Liver (tissue), 9 donors: ENCODE measurements around the gene PRKCSH. TPM values are rescaled to one million over a fixed set of nuclear protein-coding genes. Genes with fewer than 3 reads are reported as not detected.

Experiments
- DNase-seq: peaks from one replicate; pipeline ENCODE4 v3.0.0-alpha.2; 2017; ENCODE audit warnings: low spot score
- H3K27ac ChIP-seq, 2 donors: one replicate each; pipeline ENCODE4 v1.7.0; 2013; ENCODE audit warnings: inconsistent platforms in 2 of 2, low read length in 2 of 2, control low read depth in 1 of 2, low read depth in 1 of 2, mild to moderate bottlenecking in 1 of 2
- H3K27me3 ChIP-seq, 4 donors: one replicate each; pipeline versions ENCODE4 v1.6.1 to v1.7.0; 2013; ENCODE audit warnings: low read length in 3 of 4, inconsistent platforms in 1 of 4, mild to moderate bottlenecking in 1 of 4, moderate library complexity in 1 of 4; ENCODE audit not compliant: control insufficient read depth in 4 of 4, insufficient read depth in 4 of 4
- H3K36me3 ChIP-seq, 4 donors: one replicate each; pipeline versions ENCODE4 v1.6.1 to v1.7.0; 2013; ENCODE audit warnings: low read length in 3 of 4, mild to moderate bottlenecking in 3 of 4, low read depth in 1 of 4, moderate library complexity in 1 of 4; ENCODE audit not compliant: control insufficient read depth in 4 of 4, insufficient read depth in 3 of 4
- H3K4me1 ChIP-seq, 4 donors: one replicate each; pipeline versions ENCODE4 v1.6.1 to v1.7.0; 2013; ENCODE audit warnings: low read length in 3 of 4, mild to moderate bottlenecking in 3 of 4, moderate library complexity in 1 of 4; ENCODE audit not compliant: control insufficient read depth in 4 of 4, insufficient read depth in 4 of 4
- H3K4me3 ChIP-seq, 3 donors: one replicate each; pipeline versions ENCODE4 v1.6.1 to v1.7.0; 2013; ENCODE audit warnings: low read length in 3 of 3, control low read depth in 1 of 3, low read depth in 1 of 3, mild to moderate bottlenecking in 1 of 3
- H3K9ac ChIP-seq, 2 donors: one replicate each; pipeline ENCODE4 v1.7.0; 2013; ENCODE audit warnings: low read length in 2 of 2, mild to moderate bottlenecking in 2 of 2, moderate library complexity in 2 of 2, control low read depth in 1 of 2, low read depth in 1 of 2
- H3K9me3 ChIP-seq, 4 donors: one replicate each; pipeline versions ENCODE4 v1.6.1 to v1.7.0; 2013; ENCODE audit warnings: low read length in 3 of 4; ENCODE audit not compliant: control insufficient read depth in 4 of 4
- ATF3 ChIP-seq: IDR thresholded peaks from 2 replicates; pipeline ENCODE4 v1.6.1; 2016; ENCODE audit warnings: antibody characterized with exemption
- EGR1 ChIP-seq, 2 donors: IDR thresholded peaks; 2 replicates each; pipeline ENCODE4 v1.6.1; 2016 to 2018; ENCODE audit warnings: antibody characterized with exemption in 2 of 2, low read depth in 2 of 2
- FOXA1 ChIP-seq: IDR thresholded peaks from 2 replicates; pipeline ENCODE4 v1.6.1; 2016; ENCODE audit warnings: antibody characterized with exemption
- FOXA2 ChIP-seq: IDR thresholded peaks from 2 replicates; pipeline ENCODE4 v1.6.1; 2016; ENCODE audit warnings: antibody characterized with exemption
- JUND ChIP-seq, 2 donors: IDR thresholded peaks; 2 replicates each; pipeline ENCODE4 v1.6.1; 2016; ENCODE audit warnings: antibody characterized with exemption in 2 of 2
- MAX ChIP-seq: IDR thresholded peaks from 2 replicates; pipeline ENCODE4 v1.6.1; 2016; ENCODE audit warnings: antibody characterized with exemption
- RAD21 ChIP-seq, 2 donors: IDR thresholded peaks; 2 replicates each; pipeline ENCODE4 v1.6.1; 2016; ENCODE audit warnings: antibody characterized with exemption in 2 of 2, mild to moderate bottlenecking in 2 of 2
- RXRA ChIP-seq, 2 donors: IDR thresholded peaks; 2 replicates each; pipeline ENCODE4 v1.6.1; 2017 to 2018; ENCODE audit warnings: antibody characterized with exemption in 2 of 2, mild to moderate bottlenecking in 1 of 2
- SP1 ChIP-seq: IDR thresholded peaks from 2 replicates; pipeline ENCODE4 v1.6.1; 2018; ENCODE audit warnings: antibody characterized with exemption, mild to moderate bottlenecking
- TAF1 ChIP-seq: conservative IDR thresholded peaks from 2 replicates; pipeline ENCODE4 v1.6.1; 2016; ENCODE audit warnings: antibody characterized with exemption, mild to moderate bottlenecking
- WGBS: extraction: QIAGEN DNeasy Blood & Tissue Kit; methylation state at CpG from one replicate; pipeline ENCODE4 v1.1.7; 2013; 5-methylcytosine and 5-hydroxymethylcytosine counted together
- polyA plus RNA-seq, 2 donors: library from polyadenylated mRNA; stranded (reverse) in 1 of 2; unstranded in 1 of 2; fragments of 200-250 nt in 1 of 2; fragments of >200 nt in 1 of 2; fragmentation: Nextera tagmentation in 1 of 2; extraction: Ambion mirVana in 1 of 2; gene quantifications; one replicate each; pipeline versions ENCODE4 v1.2.1 to v1.2.3, GENCODE V29; 2013 to 2015
- total RNA-seq, 2 donors: library from RNA; depleted of rRNA; stranded (reverse); fragments of >200 nt; gene quantifications; one replicate each; pipeline ENCODE4 v1.2.3, GENCODE V29; 2014
- TF ChIP-seq, protein P1 (sequence below): IDR thresholded peaks from 2 replicates; pipeline ENCODE4 v1.6.1; 2016; ENCODE audit warnings: antibody characterized with exemption, mild to moderate bottlenecking
- TF ChIP-seq, protein P2 (sequence below): fragments of 150-350 bp; IDR thresholded peaks from 2 replicates; pipeline ENCODE4 v1.5.1; 2017; ENCODE audit warnings: improper control_type of control experiment, low read depth, low read length; ENCODE audit not compliant: missing input control
- TF ChIP-seq, protein P3 (sequence below): IDR thresholded peaks from 2 replicates; pipeline ENCODE4 v1.6.1; 2016; ENCODE audit warnings: antibody characterized with exemption
- donor health status: healthy.
- donor health status: healthy.
- donor health status: healthy.
- donor health status: healthy.
- donor health status: healthy.

PRKCSH gene
- total and polyA plus RNA-seq, 4 donors = 42.9 to 165 (median 78.3) TPM

DNA sequence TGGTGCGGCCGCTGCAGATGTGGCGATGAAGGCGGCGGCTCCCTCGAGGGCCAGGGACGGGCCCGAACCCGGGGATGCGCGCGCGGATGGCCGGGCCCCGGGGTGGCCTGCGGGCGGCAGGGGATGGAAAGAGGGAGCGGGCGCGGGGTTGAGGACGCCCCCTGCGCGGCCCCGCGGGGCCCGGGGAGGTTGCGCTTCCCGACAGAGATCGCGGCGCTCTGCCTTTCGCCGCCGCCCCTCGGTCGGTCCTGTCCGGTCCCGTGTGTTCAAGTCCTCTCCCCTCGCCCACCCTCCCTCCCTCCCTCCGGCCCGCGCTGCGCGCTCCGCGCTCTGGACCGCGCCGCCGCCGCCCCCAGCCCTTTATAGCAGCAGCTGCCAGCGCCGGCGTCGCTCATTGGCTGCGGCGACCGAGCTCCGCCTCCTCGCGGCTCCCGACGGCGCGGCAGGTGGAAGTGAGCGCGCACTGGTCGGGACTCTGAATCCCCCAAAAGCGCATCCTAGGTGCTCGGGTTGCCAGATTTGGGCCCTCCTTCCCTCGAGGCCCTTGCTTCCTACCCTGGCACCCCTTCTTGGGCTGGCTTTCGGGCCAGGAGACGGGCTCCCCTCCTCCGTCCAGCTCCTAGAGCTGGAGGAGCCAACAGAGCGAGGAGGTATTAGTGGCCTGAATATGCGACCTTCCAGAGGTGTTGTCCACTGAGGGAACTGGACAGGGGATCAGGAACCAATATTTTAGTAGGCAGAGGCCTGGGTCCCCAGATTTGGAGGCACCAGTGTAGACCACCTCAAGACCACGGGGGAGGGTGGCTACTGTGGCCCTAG, 45.5 kb downstream of the PRKCSH start, which contains the start of gene ELAVL3 (continued):
- TF ChIP-seq, protein P1, sequence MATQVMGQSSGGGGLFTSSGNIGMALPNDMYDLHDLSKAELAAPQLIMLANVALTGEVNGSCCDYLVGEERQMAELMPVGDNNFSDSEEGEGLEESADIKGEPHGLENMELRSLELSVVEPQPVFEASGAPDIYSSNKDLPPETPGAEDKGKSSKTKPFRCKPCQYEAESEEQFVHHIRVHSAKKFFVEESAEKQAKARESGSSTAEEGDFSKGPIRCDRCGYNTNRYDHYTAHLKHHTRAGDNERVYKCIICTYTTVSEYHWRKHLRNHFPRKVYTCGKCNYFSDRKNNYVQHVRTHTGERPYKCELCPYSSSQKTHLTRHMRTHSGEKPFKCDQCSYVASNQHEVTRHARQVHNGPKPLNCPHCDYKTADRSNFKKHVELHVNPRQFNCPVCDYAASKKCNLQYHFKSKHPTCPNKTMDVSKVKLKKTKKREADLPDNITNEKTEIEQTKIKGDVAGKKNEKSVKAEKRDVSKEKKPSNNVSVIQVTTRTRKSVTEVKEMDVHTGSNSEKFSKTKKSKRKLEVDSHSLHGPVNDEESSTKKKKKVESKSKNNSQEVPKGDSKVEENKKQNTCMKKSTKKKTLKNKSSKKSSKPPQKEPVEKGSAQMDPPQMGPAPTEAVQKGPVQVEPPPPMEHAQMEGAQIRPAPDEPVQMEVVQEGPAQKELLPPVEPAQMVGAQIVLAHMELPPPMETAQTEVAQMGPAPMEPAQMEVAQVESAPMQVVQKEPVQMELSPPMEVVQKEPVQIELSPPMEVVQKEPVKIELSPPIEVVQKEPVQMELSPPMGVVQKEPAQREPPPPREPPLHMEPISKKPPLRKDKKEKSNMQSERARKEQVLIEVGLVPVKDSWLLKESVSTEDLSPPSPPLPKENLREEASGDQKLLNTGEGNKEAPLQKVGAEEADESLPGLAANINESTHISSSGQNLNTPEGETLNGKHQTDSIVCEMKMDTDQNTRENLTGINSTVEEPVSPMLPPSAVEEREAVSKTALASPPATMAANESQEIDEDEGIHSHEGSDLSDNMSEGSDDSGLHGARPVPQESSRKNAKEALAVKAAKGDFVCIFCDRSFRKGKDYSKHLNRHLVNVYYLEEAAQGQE = no peak
- TF ChIP-seq FOXA1 = no peak
- TF ChIP-seq ATF3 = no peak
- TF ChIP-seq, protein P2, sequence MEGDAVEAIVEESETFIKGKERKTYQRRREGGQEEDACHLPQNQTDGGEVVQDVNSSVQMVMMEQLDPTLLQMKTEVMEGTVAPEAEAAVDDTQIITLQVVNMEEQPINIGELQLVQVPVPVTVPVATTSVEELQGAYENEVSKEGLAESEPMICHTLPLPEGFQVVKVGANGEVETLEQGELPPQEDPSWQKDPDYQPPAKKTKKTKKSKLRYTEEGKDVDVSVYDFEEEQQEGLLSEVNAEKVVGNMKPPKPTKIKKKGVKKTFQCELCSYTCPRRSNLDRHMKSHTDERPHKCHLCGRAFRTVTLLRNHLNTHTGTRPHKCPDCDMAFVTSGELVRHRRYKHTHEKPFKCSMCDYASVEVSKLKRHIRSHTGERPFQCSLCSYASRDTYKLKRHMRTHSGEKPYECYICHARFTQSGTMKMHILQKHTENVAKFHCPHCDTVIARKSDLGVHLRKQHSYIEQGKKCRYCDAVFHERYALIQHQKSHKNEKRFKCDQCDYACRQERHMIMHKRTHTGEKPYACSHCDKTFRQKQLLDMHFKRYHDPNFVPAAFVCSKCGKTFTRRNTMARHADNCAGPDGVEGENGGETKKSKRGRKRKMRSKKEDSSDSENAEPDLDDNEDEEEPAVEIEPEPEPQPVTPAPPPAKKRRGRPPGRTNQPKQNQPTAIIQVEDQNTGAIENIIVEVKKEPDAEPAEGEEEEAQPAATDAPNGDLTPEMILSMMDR = no peak
- TF ChIP-seq JUND (IDR thresholded peaks at IDR 0.05) = no peak

GRCh38 chr19:11481534-11482383, 46.3 kb downstream of the PRKCSH start:
- peak; percentile 58 for DNase-seq
- Histone ChIP-seq H3K4me3 (peak overlapping the region in 1 of 3 donors; percentile 27), H3K27me3 (peaks cover 0 to 3% (median 0%) of the 10 kb centered on the region in 4 donors), H3K9me3 (no peaks in the 10 kb centered on the region), H3K36me3 (peaks cover 0 to 5% (median 0%) of the 10 kb centered on the region in 4 donors), H3K27ac (no peak overlapping the region), H3K4me1 (peaks cover 14 to 25% (median 17%) of the 10 kb centered on the region in 4 donors), H3K9ac (no peak overlapping the region)
- 8% methylated on average over 50 of the region's 50 CpGs for WGBS
- no peak for TF ChIP-seq RXRA (IDR thresholded peaks at IDR 0.05)
- TF ChIP-seq EGR1 (IDR thresholded peaks at IDR 0.05; ENCODE audit: low read depth in 2 of 2) = no peak
- TF ChIP-seq JUND (IDR thresholded peaks at IDR 0.05) = no peak
- no peak for TF ChIP-seq FOXA1
- no peak for TF ChIP-seq RAD21 (IDR thresholded peaks at IDR 0.05)
- TF ChIP-seq MAX = no peak
- TF ChIP-seq TAF1 = no peak
- TF ChIP-seq, protein P2 = peak; percentile 2
- TF ChIP-seq FOXA2 = no peak
- no peak for TF ChIP-seq SP1
- TF ChIP-seq, protein P1 = peak; percentile 18
- TF ChIP-seq, protein P3, sequence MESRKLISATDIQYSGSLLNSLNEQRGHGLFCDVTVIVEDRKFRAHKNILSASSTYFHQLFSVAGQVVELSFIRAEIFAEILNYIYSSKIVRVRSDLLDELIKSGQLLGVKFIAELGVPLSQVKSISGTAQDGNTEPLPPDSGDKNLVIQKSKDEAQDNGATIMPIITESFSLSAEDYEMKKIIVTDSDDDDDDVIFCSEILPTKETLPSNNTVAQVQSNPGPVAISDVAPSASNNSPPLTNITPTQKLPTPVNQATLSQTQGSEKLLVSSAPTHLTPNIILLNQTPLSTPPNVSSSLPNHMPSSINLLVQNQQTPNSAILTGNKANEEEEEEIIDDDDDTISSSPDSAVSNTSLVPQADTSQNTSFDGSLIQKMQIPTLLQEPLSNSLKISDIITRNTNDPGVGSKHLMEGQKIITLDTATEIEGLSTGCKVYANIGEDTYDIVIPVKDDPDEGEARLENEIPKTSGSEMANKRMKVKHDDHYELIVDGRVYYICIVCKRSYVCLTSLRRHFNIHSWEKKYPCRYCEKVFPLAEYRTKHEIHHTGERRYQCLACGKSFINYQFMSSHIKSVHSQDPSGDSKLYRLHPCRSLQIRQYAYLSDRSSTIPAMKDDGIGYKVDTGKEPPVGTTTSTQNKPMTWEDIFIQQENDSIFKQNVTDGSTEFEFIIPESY = no peak
